Ammon's horn (tissue), 1 donor: ENCODE data around the gene C11orf21.

Experiments
- DNase-seq: peaks from one replicate; pipeline ENCODE4 v3.0.0-alpha.2; 2016; ENCODE audit warnings: low spot score

The C11orf21 gene

DNA sequence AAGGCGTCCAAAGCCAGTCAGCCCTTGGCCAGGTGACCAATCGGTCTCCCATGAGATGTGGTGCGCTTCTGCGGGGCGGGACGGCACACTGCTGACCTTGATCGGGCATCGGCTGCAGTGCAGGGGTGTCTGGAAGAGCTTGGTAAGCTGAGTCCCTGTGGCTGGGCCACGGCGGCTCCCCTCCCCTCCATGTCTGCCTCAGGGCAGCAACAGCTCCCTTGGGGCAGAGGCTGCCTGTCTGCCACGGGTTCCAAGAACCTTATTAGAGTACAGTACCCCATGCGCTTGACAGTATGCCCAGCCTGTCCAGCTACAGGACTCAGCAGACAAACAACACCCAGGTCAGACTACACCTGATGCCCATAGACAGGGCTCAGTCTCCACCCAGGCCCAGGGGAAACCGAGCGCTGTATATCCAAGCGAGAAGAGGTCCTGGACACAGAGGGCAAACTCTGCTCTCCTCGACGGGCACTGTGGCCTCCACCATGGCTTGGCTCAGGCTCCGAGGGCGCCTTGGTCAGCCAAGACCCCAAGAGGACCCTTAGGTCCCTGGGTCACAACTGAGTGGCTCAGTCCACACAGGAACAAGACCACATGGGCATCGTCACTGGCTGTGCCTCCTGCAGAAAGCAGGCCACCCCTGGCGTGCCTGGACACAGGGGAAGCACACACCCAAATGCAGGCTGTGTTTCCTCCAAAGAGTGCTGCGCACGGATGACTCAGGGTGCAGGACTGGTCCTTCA lies 19.0 kb upstream of the C11orf21 start:
- no peak for DNase-seq

- no peak for DNase-seq
Measured at GRCh38 chr11:2319791-2320472, 18.2 kb upstream of the C11orf21 start.

DNA sequence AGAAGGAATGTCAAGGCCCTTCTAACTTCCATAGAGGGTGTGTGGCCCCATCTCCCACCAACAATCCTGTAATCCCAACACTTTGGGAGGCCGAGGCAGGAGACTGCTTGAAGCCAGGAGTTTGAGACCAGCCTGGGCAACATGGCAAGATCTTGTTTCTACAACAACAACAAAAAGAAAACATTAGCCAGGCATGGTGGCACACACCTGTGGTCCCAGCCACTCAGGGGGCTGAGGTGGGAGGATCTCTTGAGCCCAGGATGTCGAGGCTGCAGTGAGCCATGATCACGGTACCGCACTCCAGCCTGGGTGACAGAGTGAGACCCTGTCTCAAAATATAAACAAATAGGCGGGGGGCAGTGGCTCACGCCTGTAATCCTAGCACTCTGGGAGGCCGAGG lies 17.0 kb upstream of the C11orf21 start:
- DNase-seq = no peak

- DNase-seq = no peak
Measured at GRCh38 chr11:2318123-2318522, 16.4 kb upstream of the C11orf21 start.

DNA sequence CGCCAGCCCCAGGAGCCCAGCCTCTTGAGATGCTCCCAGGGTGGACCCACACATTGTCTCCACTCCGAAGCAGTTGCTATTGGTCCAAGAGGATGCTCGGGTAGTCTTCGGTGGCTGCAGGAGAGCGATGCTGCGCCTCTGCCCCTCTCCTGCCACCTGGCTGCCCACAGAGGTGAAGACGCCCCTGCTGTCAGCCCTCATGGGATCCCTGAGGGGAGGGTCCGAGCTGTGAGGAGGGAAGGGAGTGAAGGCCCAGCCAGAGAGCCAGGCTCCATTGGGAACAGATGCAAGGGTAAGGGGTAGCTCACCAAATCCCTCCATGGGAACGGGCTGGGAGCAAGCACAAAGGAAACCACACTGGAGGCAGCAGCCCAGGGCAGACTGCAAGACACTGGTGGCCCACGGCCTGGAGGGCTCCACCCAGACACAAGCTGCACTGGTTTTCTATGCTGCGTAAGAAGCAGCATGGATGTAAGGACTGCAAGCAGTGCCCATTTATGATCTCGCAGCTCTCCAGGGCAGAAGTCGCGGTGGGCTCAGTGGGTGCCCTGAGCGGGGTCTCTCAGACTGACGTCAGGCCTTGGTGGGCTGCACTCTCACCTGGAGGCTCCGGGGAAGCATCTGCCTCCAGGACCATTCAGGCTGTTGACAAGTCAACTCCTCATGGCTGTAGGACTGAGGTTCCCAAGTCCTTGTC lies 15.8 kb upstream of the C11orf21 start:
- DNase-seq = no peak

GRCh38 chr11:2316963-2317244 lies 15.2 kb upstream of the C11orf21 start:
- no peak for DNase-seq

- no peak for DNase-seq
Measured at GRCh38 chr11:2316169-2316962, 14.6 kb upstream of the C11orf21 start.

DNA sequence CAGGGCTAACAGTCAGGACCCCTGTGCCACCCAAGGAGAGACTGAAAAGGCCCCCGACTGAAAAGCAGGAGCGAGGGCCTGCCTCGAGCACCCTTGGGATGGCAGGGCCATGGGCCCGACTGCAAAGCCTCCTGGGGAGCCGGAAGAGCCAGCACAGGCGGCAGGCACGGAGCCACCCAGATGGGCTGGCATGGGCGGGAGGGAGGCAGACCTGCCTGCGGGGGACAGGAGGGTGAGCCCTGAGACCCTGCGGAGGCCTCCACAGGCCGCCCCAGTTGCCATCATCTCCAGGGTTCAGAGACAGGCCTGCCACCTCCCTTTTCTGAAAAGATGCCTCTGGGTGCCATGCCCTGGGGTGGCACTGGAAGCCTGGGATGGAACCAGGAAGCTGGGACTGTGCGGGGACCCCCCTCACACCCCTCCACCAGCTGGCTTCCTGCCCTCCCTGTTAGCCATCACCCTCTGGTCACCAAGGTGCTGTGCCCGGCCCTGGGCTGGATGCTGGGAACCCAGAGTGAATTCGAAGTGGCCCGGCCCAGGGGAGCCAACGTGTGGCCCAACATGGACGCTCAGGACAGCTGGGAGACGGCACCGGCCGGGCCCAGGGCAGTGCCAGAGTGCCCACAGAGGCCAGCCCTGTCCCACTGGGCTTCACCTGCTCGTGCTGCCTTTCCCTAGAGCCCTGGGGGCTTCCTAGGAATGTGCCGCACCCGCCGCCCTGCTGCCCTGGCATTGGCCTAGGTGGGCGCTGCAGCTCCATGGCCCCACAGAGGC lies 13.9 kb upstream of the C11orf21 start:
- no peak for DNase-seq

DNA sequence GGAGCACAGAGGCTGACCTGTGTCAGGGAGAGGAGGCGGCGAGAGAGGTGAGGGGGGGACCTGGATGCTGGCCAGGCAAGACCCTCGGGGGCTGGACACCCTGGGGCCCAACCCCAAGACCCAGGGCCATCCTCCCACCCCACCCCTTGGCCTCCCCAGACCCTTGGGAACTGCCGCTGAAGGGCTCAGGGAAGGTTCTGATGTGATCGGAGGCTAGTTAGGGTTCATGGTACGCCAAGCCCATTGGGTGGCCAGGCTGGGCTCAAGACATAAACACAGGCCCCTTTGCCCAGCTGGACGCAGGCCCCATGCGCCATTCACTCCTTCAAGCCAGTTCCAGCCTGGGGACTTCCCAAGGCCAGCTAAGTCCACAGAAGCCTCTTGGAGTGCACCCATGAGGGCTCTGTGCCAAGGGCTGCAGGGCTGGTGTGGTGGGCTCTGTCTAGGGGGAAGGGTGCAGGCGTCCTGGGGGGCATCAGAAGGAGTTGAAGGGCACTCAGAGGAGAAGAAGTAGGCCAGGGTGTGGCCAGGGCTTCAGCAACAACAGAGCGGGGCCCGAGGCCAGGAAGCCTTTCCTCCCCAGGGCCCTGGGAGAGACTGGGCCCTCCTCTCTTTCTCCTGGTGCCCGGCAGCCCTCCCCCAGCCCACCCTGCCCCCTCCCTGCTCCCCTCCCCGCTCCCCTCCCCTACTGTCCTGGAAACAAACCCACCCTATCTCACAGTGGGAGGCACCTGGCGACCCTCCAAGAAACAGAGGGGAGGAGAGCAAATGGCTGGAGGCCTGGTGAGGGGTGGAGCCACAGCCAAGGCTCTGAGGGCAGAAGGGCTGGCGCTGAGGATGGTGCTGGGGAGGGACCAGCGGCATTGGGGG lies 13.0 kb upstream of the C11orf21 start:
- DNase-seq = peak; percentile 83

- no peak for DNase-seq
Measured at GRCh38 chr11:2314136-2314524, 12.4 kb upstream of the C11orf21 start.

GRCh38 chr11:2313051-2313951 lies 11.6 kb upstream of the C11orf21 start:
- DNase-seq = no peak

GRCh38 chr11:2312232-2313042 lies 10.7 kb upstream of the C11orf21 start:
- no peak for DNase-seq

DNA sequence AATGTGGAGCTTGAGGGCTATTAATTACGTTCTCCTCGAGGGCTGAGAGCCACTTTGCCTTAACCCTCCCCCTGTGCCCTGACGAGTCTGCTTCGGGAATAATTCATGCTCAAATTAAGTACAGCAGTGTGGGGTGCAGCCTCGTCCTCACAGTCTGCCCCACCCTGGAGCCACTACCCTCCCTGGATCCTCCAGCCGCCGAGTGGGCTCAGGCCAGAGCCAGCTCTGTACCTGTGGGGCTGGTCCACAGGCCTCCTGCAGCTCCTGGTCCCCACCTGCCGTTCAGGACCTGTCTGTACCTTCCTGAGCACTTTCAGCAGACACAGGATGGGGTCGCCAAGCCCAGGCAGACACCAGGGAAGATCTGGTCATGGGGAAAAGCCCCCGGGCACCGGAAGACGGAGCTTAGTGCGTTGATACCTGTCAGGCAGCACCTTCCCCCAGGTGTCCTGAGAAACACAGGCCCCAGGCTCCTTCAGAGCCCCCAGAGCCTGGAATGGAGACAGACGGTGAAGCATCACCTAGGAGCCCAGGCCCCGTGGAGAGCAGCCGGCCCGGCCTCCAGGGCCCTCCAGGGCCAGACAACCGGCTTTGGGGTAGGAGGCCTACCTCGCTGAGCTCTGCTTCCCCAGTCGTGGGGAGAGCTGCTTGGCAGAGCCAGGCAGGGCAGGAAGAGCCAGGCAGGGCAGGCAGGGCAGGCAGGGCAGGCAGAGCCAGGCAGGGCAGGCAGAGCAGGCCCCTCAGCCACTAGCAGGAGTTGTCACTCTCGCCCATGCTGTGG lies 9.8 kb upstream of the C11orf21 start:
- DNase-seq = no peak

DNA sequence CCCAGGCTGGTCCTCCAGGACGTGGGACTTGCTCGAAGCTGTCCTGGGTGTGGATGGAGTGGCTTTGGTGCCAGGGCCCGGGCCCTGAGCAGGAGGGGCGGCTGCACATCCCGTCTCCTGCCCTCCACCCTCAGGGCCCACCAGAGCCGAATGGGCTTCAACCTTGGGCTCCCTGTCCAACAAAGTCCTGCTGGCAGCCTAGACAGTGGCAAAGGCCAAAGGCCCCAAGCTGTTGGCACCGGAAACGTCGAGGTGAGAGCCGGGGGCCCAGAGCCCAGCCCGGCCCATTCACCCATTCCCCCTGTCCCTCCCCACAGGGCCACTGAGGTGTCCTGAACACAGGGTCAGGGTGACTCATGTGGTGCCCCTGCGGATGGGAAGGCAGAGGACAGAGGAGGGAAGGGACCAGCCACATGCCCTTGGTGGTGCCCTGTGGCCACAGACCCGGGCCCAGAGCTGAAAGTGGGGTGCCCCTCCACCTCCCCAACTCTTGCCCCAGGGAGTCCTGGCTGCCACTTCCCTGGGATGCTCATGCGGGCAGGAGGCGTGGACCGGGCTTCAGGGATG lies 9.2 kb upstream of the C11orf21 start:
- DNase-seq = no peak

DNA sequence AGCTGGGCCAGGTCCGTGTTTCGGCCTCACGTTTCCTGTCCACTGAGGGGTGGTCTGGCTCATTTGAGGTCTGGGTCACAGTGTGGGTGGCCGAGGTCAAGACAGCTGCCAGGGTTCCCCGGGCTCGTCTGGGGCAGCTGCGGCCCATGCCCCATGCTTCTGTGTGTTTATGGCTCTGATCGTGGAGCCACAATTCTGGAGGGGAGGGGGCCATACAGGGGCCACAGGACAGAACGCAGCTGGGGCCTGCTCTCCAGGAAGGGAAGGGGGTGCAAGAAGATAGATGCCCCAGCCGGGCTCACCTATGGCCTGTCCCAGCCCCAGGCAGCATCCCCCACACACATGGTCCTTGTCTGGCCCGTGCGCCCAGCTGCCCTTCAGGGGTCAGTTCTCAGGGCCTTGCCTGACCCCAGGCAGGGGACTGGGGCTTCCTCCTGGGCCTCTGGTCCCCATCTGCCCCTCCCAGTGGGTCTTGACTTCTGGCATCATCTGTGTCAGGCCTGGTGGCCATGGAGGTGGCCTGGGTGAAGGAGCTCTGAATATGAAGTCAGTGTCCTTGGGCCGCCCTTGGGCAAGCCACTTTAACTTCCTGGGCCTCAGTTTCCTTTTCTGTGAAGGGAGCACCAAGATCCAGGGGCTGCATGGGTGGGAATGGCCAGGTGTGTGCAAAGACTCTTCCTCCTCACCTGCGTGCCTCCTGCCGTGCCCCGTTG lies 8.5 kb upstream of the C11orf21 start:
- no peak for DNase-seq

DNA sequence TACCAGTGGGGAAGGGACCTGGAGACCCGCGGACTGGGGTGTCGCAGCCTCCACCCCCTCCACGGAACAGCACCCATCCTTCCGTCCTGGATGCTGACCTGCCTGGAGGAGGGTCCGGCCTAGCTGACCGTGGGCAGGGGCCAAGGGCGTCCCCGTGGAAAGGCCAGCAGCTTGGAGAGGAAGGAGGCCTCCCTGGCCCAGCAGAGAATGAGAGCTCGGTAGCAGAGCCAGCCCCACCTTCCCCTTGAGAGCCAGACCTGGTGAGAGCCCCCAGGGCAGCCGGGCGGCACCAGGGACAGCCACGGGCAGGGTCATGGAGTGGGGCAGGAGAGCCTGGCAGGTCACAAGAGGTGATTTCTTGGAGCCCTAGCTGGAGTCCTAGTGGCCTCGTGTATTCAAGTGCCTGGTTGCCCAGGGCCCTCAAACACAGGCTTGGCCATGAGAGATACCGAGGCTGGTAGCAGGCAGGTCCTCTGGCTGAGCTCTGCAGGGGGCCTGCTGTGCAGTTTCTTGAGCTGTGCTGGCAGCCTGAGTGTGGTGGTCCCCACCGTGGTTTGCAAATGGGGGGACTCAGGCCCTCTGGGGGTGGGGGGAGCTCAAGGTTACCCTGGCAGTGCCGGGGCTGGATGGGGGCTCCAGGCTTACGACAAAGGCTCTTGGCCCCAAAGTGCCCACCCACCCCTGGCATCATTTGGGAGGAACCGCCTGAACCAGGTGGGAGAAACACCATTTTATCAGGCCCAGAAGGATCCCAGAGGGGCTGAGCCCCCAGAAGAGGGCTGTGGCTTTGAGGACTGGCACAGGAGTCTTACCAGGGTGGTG lies 7.7 kb upstream of the C11orf21 start:
- no peak for DNase-seq
